SK-N-MC (cell line): ENCODE data around the gene INPP5D.

ENCODE experiments used
- EZH2 ChIP-seq: fragments of 200-600 bp; sonication (generic); IDR thresholded peaks from one replicate; pipeline ENCODE4 v1.6.1; 2017; ENCODE audit warnings: antibody characterized with exemption
- FOXP2 ChIP-seq: optimal IDR thresholded peaks from 2 replicates; pipeline ENCODE3; 2011; ENCODE audit warnings: mild to moderate bottlenecking, moderate library complexity; ENCODE audit not compliant: insufficient read depth; ENCODE audit errors: extremely low read length, control extremely low read depth
- POLR2AphosphoS5 ChIP-seq: IDR thresholded peaks from 2 replicates; pipeline ENCODE4 v1.6.1; 2012; ENCODE audit warnings: mild to moderate bottlenecking, low read depth, low read length, borderline replicate concordance

GRCh38 chr2:233199870-233200269, 139.7 kb downstream of the INPP5D start:
- no peak for TF ChIP-seq EZH2
- no peak for TF ChIP-seq POLR2AphosphoS5
- TF ChIP-seq FOXP2 = no peak
